Right atrium auricular region (tissue), 2 donors: Measurements from ENCODE around the gene SLC7A6. TPM values are rescaled to one million over a fixed set of nuclear protein-coding genes. Genes with fewer than 3 reads are reported as not detected.

Experiments
- DNase-seq: peaks from one replicate; pipeline ENCODE4 v3.0.0-alpha.2; 2019; ENCODE audit warnings: low spot score
- H3K27ac ChIP-seq, 2 donors: fragments of 200-600 bp; sonication (generic); 1 replicate in 1 of 2; 2 replicates in 1 of 2; pipeline ENCODE4 v1.5.1; 2016 to 2019
- H3K27me3 ChIP-seq, 2 donors: fragments of 200-600 bp; sonication (generic); one replicate each; pipeline versions ENCODE4 v1.5.1 to v1.6.0; 2017 to 2019
- H3K36me3 ChIP-seq: fragments of 200-600 bp; sonication (generic); one replicate; pipeline ENCODE4 v1.5.1; 2016
- H3K4me1 ChIP-seq, 2 donors: fragments of 200-600 bp; sonication (generic); one replicate each; pipeline versions ENCODE4 v1.5.1 to v1.6.0; 2017 to 2019
- H3K4me3 ChIP-seq, 2 donors: fragments of 200-600 bp; sonication (generic); 1 replicate in 1 of 2; 2 replicates in 1 of 2; pipeline ENCODE4 v1.5.1; 2017 to 2019; ENCODE audit warnings: mild to moderate bottlenecking in 1 of 2, moderate library complexity in 1 of 2
- H3K9me3 ChIP-seq, 2 donors: fragments of 200-600 bp; sonication (generic); one replicate each; pipeline ENCODE4 v1.5.1; 2019
- CTCF ChIP-seq, 2 donors: fragments of 200-600 bp; sonication (generic); IDR thresholded peaks; one replicate each; pipeline ENCODE4 v1.5.1; 2019; ENCODE audit warnings: antibody characterized with exemption in 2 of 2
- total RNA-seq, 2 donors: library from RNA; depleted of rRNA; stranded (reverse); fragments of >200 nt; gene quantifications; one replicate each; pipeline ENCODE4 v1.1.0, GENCODE V29; 2016

The SLC7A6 gene
- total RNA-seq, 2 donors from 2014 or later: 28.9 to 51.0 TPM

- no peaks in the 10 kb centered on the region for H3K27me3 ChIP-seq
- H3K27ac ChIP-seq: no peak overlapping the region
- no peaks in the 10 kb centered on the region for H3K36me3 ChIP-seq
- no peak overlapping the region for H3K4me3 ChIP-seq
- no peak for TF ChIP-seq CTCF (IDR thresholded peaks at IDR 0.05)
- DNase-seq: no peak
- no peaks in the 10 kb centered on the region for H3K9me3 ChIP-seq
- peaks cover 0 to 23% of the 10 kb centered on the region in 2 donors for H3K4me1 ChIP-seq
Measured at GRCh38 chr16:68228652-68229051, 35.7 kb upstream of the SLC7A6 start.

GRCh38 chr16:68229431-68230175 is 34.7 kb upstream of the SLC7A6 start:
- Histone ChIP-seq H3K27ac (no peak overlapping the region), H3K4me1 (peaks cover 0 to 30% of the 10 kb centered on the region in 2 donors), H3K27me3 (no peaks in the 10 kb centered on the region), H3K9me3 (no peaks in the 10 kb centered on the region), H3K36me3 (no peaks in the 10 kb centered on the region), H3K4me3 (no peak overlapping the region)
- TF ChIP-seq CTCF (IDR thresholded peaks at IDR 0.05): peak; percentile 79 to 94
- no peak for DNase-seq

- TF ChIP-seq CTCF (IDR thresholded peaks at IDR 0.05): no peak
- DNase-seq: no peak
- no peak overlapping the region for H3K4me3 ChIP-seq
- no peaks in the 10 kb centered on the region for H3K36me3 ChIP-seq
- no peaks in the 10 kb centered on the region for H3K27me3 ChIP-seq
- H3K4me1 ChIP-seq: peaks cover 0 to 34% of the 10 kb centered on the region in 2 donors
- H3K27ac ChIP-seq: no peak overlapping the region
- H3K9me3 ChIP-seq: no peaks in the 10 kb centered on the region
Measured at GRCh38 chr16:68230176-68230571, 34.2 kb upstream of the SLC7A6 start.

- no peak for TF ChIP-seq CTCF (IDR thresholded peaks at IDR 0.05)
- Histone ChIP-seq H3K4me3 (no peak overlapping the region), H3K27me3 (no peaks in the 10 kb centered on the region), H3K27ac (no peak overlapping the region), H3K4me1 (peaks cover 0 to 41% of the 10 kb centered on the region in 2 donors), H3K36me3 (no peaks in the 10 kb centered on the region), H3K9me3 (no peaks in the 10 kb centered on the region)
- no peak for DNase-seq
Measured at GRCh38 chr16:68230956-68231355, 33.4 kb upstream of the SLC7A6 start.

GRCh38 chr16:68231384-68232136 is 32.8 kb upstream of the SLC7A6 start:
- Histone ChIP-seq H3K27me3 (no peaks in the 10 kb centered on the region), H3K27ac (no peak overlapping the region), H3K36me3 (no peaks in the 10 kb centered on the region), H3K4me1 (peaks cover 0 to 48% of the 10 kb centered on the region in 2 donors), H3K4me3 (no peak overlapping the region), H3K9me3 (no peaks in the 10 kb centered on the region)
- DNase-seq: no peak
- no peak for TF ChIP-seq CTCF (IDR thresholded peaks at IDR 0.05)
